HepG2 (cell line): Measurements from ENCODE around the gene COQ9. TPM values are rescaled to one million over a fixed set of nuclear protein-coding genes. Genes with fewer than 3 reads are reported as not detected.
A peak's percentile ranks its signal among the peaks of the same experiment; 100 is the strongest.

Source experiments
- CBX2 ChIP-seq, 2 experiments: fragments of 200-600 bp in 1 of 2; sonication (generic); formaldehyde crosslinking in 1 of 2; IDR thresholded peaks; 2 replicates each; pipeline versions ENCODE4 v1.7.0 to v1.8.1; 2018 to 2022; ENCODE audit warnings: low read depth in 2 of 2, low read length in 1 of 2, mild to moderate bottlenecking in 1 of 2, missing genetic modification reagents in 1 of 2
- FOXM1 ChIP-seq: sonication (generic); formaldehyde crosslinking; IDR thresholded peaks from 2 replicates; pipeline ENCODE4 v1.5.0; 2020; ENCODE audit warnings: missing genetic modification reagents
- KDM4B ChIP-seq: sonication (generic); formaldehyde crosslinking; IDR thresholded peaks from 2 replicates; pipeline ENCODE4 v1.4.0; 2020; ENCODE audit warnings: missing genetic modification reagents
- MATR3 ChIP-seq: sonication (generic); formaldehyde crosslinking; IDR thresholded peaks from 2 replicates; pipeline ENCODE4 v1.4.0; 2020; ENCODE audit warnings: missing genetic modification reagents
- NCOR1 ChIP-seq: fragments of 200-600 bp; sonication (generic); IDR thresholded peaks from 2 replicates; pipeline ENCODE4 v1.7.0; 2017; ENCODE audit warnings: antibody characterized with exemption, low read length, borderline replicate concordance
- PAF1 ChIP-seq: IDR thresholded peaks from 2 replicates; pipeline ENCODE4 v1.6.1; 2016; ENCODE audit warnings: missing genetic modification reagents, missing compliant biosample characterization
- SALL2 ChIP-seq: sonication (generic); formaldehyde crosslinking; IDR thresholded peaks from 2 replicates; pipeline ENCODE4 v1.8.1; 2023; ENCODE audit warnings: mild to moderate bottlenecking, missing genetic modification reagents, inconsistent platforms
- SKIL ChIP-seq: sonication (generic); formaldehyde crosslinking; IDR thresholded peaks from 2 replicates; pipeline ENCODE4 v1.8.0; 2022; ENCODE audit warnings: missing genetic modification reagents, mild to moderate bottlenecking, moderate library complexity, borderline replicate concordance
- SP140L ChIP-seq: sonication (generic); formaldehyde crosslinking; IDR thresholded peaks from 2 replicates; pipeline ENCODE4 v1.4.0; 2020; ENCODE audit warnings: missing genetic modification reagents, borderline replicate concordance
- TCF7L2 ChIP-seq: IDR thresholded peaks from 2 replicates; pipeline ENCODE4 v1.6.1; 2011; ENCODE audit warnings: mild to moderate bottlenecking, low read depth, low read length, moderate library complexity
- ZNF354B ChIP-seq: sonication (generic); formaldehyde crosslinking; IDR thresholded peaks from 2 replicates; pipeline ENCODE4 v1.8.0; 2022; ENCODE audit warnings: mild to moderate bottlenecking, missing genetic modification reagents
- ZNF646 ChIP-seq: sonication (generic); formaldehyde crosslinking; IDR thresholded peaks from 2 replicates; pipeline ENCODE4 v1.9.0; 2021; ENCODE audit warnings: mild to moderate bottlenecking, missing genetic modification reagents
- ZNF720 ChIP-seq: sonication (generic); formaldehyde crosslinking; IDR thresholded peaks from 2 replicates; pipeline ENCODE4 v1.4.0; 2020; ENCODE audit warnings: missing genetic modification reagents
- ZNF737 ChIP-seq: sonication (generic); formaldehyde crosslinking; IDR thresholded peaks from 2 replicates; pipeline ENCODE4 v1.5.0; 2020; ENCODE audit warnings: missing genetic modification reagents, mild to moderate bottlenecking, borderline replicate concordance
- polyA plus RNA-seq, 8 experiments: library from polyadenylated mRNA; depleted of rRNA in 3 of 8; stranded (reverse) in 7 of 8; unstranded in 1 of 8; fragments of >200 nt; fragmentation: Illumina TruSeq in 4 of 8; extraction: Trizol in 4 of 8; gene quantifications; 2 replicates each; pipeline versions ENCODE4 v1.2.1 to v1.2.3, GENCODE V29; 2011 to 2016; ENCODE audit warnings: low read depth in 4 of 8, missing spikeins in 1 of 8, mixed read lengths in 1 of 8; ENCODE audit not compliant: insufficient read depth in 1 of 8
- total RNA-seq, 5 experiments: library from RNA; depleted of rRNA; stranded (reverse); fragments of >200 nt; fragmentation: Illumina TruSeq; extraction: Trizol; gene quantifications; 2 replicates each; pipeline ENCODE4 v1.2.3, GENCODE V29; 2016; ENCODE audit warnings: low read depth in 1 of 5
- TF ChIP-seq, protein P1 (sequence below): sonication (generic); formaldehyde crosslinking; IDR thresholded peaks from 2 replicates; pipeline ENCODE4 v1.4.0; 2020; ENCODE audit warnings: missing genetic modification reagents
- TF ChIP-seq, protein P2 (sequence below): sonication (generic); formaldehyde crosslinking; IDR thresholded peaks from 2 replicates; pipeline ENCODE4 v1.8.0; 2022; ENCODE audit warnings: missing genetic modification reagents, mild to moderate bottlenecking, borderline replicate concordance

The COQ9 gene
- total and polyA plus RNA-seq, 2 of the 13 experiments (the other 11 are each of a cell fraction or from before 2014, with no cell fraction given): 57.5 to 108 TPM

- TF ChIP-seq ZNF646 (CRISPR knock-in tag) (no peak), SKIL (CRISPR knock-in tag) (no peak), ZNF720 (peak; percentile 85; the same call in 1 of the 2 replicates), CBX2 (IDR thresholded peaks at IDR 0.05; ENCODE audit: low read depth, low read length) (no peak), CBX2 (CRISPR knock-in tag; IDR thresholded peaks at IDR 0.05; ENCODE audit: low read depth) (no peak), PAF1 (CRISPR knock-in tag) (no peak), KDM4B (CRISPR knock-in tag) (peak; percentile 99; the same call in 1 of the 2 replicates), FOXM1 (CRISPR knock-in tag) (no peak), ZNF354B (no peak), MATR3 (no peak), TCF7L2 (no peak), ZNF737 (CRISPR knock-in tag) (0 out of 2 replicates have a peak, but pooled peaks have one; percentile 10), SALL2 (peak; percentile 99), SP140L (CRISPR knock-in tag) (no peak), NCOR1 (no peak; the same call in 1 of the 2 replicates)
- TF ChIP-seq, protein P1, sequence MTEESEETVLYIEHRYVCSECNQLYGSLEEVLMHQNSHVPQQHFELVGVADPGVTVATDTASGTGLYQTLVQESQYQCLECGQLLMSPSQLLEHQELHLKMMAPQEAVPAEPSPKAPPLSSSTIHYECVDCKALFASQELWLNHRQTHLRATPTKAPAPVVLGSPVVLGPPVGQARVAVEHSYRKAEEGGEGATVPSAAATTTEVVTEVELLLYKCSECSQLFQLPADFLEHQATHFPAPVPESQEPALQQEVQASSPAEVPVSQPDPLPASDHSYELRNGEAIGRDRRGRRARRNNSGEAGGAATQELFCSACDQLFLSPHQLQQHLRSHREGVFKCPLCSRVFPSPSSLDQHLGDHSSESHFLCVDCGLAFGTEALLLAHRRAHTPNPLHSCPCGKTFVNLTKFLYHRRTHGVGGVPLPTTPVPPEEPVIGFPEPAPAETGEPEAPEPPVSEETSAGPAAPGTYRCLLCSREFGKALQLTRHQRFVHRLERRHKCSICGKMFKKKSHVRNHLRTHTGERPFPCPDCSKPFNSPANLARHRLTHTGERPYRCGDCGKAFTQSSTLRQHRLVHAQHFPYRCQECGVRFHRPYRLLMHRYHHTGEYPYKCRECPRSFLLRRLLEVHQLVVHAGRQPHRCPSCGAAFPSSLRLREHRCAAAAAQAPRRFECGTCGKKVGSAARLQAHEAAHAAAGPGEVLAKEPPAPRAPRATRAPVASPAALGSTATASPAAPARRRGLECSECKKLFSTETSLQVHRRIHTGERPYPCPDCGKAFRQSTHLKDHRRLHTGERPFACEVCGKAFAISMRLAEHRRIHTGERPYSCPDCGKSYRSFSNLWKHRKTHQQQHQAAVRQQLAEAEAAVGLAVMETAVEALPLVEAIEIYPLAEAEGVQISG (CRISPR knock-in tag): peak; percentile 100
- TF ChIP-seq, protein P2, sequence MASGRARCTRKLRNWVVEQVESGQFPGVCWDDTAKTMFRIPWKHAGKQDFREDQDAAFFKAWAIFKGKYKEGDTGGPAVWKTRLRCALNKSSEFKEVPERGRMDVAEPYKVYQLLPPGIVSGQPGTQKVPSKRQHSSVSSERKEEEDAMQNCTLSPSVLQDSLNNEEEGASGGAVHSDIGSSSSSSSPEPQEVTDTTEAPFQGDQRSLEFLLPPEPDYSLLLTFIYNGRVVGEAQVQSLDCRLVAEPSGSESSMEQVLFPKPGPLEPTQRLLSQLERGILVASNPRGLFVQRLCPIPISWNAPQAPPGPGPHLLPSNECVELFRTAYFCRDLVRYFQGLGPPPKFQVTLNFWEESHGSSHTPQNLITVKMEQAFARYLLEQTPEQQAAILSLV (CRISPR knock-in tag): peak; percentile 96
These were observed 15.1 kb downstream of the COQ9 start, which contains the start of gene POLR2C (continued) for GRCh38 chr16:57462209-57462977.
